Esophagus squamous epithelium (tissue), 5 donors: ENCODE data around the gene CISD3. TPM values are rescaled to one million over a fixed set of nuclear protein-coding genes. Genes with fewer than 3 reads are reported as not detected.

Source experiments
- DNase-seq: peaks from one replicate; lab custom pipeline; 2025; lab: John Stamatoyannopoulos, UW
- H3K27ac ChIP-seq, 4 donors: fragments of 200-600 bp; sonication (generic); one replicate each; pipeline ENCODE4 v1.5.1; 2016 to 2019; ENCODE audit warnings: mild to moderate bottlenecking in 1 of 4
- H3K27me3 ChIP-seq, 4 donors: fragments of 200-600 bp; sonication (generic); 1 replicate in 3 of 4; 2 replicates in 1 of 4; pipeline versions ENCODE4 v1.5.1 to v1.6.0; 2017 to 2021; ENCODE audit warnings: antibody characterized with exemption in 1 of 4
- H3K36me3 ChIP-seq, 3 donors: fragments of 200-600 bp; sonication (generic); one replicate each; pipeline ENCODE4 v1.5.1; 2016 to 2019
- H3K4me1 ChIP-seq, 3 donors: fragments of 200-600 bp; sonication (generic); one replicate each; pipeline ENCODE4 v1.5.1; 2017 to 2019
- H3K4me3 ChIP-seq, 4 donors: fragments of 200-600 bp; sonication (generic); 1 replicate in 3 of 4; 2 replicates in 1 of 4; pipeline ENCODE4 v1.5.1; 2016 to 2019; ENCODE audit warnings: mild to moderate bottlenecking in 2 of 4, moderate library complexity in 1 of 4
- H3K9me3 ChIP-seq, 3 donors: fragments of 200-600 bp; sonication (generic); one replicate each; pipeline ENCODE4 v1.5.1; 2016 to 2019
- POLR2A ChIP-seq, 4 donors: fragments of 450-650 bp; IDR thresholded peaks; one replicate each; pipeline ENCODE4 v1.6.1; 2017; ENCODE audit warnings: antibody characterized with exemption in 4 of 4, mild to moderate bottlenecking in 4 of 4, moderate library complexity in 3 of 4
- WGBS, 2 donors: methylation state at CpG; one replicate each; pipeline ENCODE4 v1.1.5; 2018; 5-methylcytosine and 5-hydroxymethylcytosine counted together
- intact Hi-C: fragments of 100-400 bp; cut with DNase I; formaldehyde crosslinking; loops from one replicate; pipeline ENCODE4 v1.15.0; 2022
- total RNA-seq, 4 donors: library from RNA; depleted of rRNA; stranded (reverse); fragments of >200 nt; gene quantifications; one replicate each; pipeline ENCODE4 v1.1.0, GENCODE V29; 2016
- TF ChIP-seq, protein P1 (sequence below), 6 experiments: fragments of 450-650 bp in 4 of 6; fragments of 200-600 bp in 2 of 6; sonication (generic) in 2 of 6; IDR thresholded peaks; one replicate each; pipeline ENCODE4 v1.5.1; 2016 to 2019; ENCODE audit warnings: antibody characterized with exemption in 6 of 6, mild to moderate bottlenecking in 4 of 6, moderate library complexity in 4 of 6
- donor health status: DM: yes; HTN: yes; CAD: no.

The CISD3 gene
- total RNA-seq, 4 donors from 2014 or later: 4.9 to 8.3 (median 7.8) TPM

GRCh38 chr17:38731526-38732294, 1.6 kb downstream of the CISD3 start:
- WGBS, 2 donors: 65 to 78% methylated on average over 5 to 8 of the region's 8 CpGs
- H3K4me1 ChIP-seq: peaks cover 19 to 83% (median 24%) of the 10 kb centered on the region in 3 donors
- no peak for DNase-seq
- TF ChIP-seq, protein P1, sequence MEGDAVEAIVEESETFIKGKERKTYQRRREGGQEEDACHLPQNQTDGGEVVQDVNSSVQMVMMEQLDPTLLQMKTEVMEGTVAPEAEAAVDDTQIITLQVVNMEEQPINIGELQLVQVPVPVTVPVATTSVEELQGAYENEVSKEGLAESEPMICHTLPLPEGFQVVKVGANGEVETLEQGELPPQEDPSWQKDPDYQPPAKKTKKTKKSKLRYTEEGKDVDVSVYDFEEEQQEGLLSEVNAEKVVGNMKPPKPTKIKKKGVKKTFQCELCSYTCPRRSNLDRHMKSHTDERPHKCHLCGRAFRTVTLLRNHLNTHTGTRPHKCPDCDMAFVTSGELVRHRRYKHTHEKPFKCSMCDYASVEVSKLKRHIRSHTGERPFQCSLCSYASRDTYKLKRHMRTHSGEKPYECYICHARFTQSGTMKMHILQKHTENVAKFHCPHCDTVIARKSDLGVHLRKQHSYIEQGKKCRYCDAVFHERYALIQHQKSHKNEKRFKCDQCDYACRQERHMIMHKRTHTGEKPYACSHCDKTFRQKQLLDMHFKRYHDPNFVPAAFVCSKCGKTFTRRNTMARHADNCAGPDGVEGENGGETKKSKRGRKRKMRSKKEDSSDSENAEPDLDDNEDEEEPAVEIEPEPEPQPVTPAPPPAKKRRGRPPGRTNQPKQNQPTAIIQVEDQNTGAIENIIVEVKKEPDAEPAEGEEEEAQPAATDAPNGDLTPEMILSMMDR (IDR thresholded peaks at IDR 0.05): no peak
- no peak for TF ChIP-seq POLR2A (IDR thresholded peaks at IDR 0.05)
- peak overlapping the region; percentile 79 to 94 (median 90) for H3K27ac ChIP-seq
- peaks cover 7 to 43% (median 8%) of the 10 kb centered on the region in 3 donors for H3K36me3 ChIP-seq
- intact Hi-C loops: no loop called here
- no peaks in the 10 kb centered on the region for H3K9me3 ChIP-seq
- H3K4me3 ChIP-seq: peak overlapping the region in 3 of 4 donors; percentile 78 to 93 (median 83)
- no peaks in the 10 kb centered on the region for H3K27me3 ChIP-seq

- 34 to 54% methylated on average over 4 of the region's 7 CpGs for WGBS, 2 donors
- H3K27me3 ChIP-seq: no peaks in the 10 kb centered on the region
- DNase-seq: no peak
- TF ChIP-seq, protein P1 (IDR thresholded peaks at IDR 0.05): no peak
- TF ChIP-seq POLR2A (IDR thresholded peaks at IDR 0.05): no peak
- intact Hi-C loops: no loop called here
- H3K27ac ChIP-seq: peak overlapping the region in 2 of 4 donors; percentile 87 to 93
- H3K36me3 ChIP-seq: peaks cover 7 to 51% (median 8%) of the 10 kb centered on the region in 3 donors
- no peak overlapping the region for H3K4me3 ChIP-seq
- H3K9me3 ChIP-seq: no peaks in the 10 kb centered on the region
- peaks cover 19 to 77% (median 24%) of the 10 kb centered on the region in 3 donors for H3K4me1 ChIP-seq
Measured at GRCh38 chr17:38732376-38733281, 2.5 kb downstream of the CISD3 start.

- no peak for DNase-seq
- no peak overlapping the region for H3K4me3 ChIP-seq
- H3K27ac ChIP-seq: peak overlapping the region in 1 of 4 donors; percentile 93
- TF ChIP-seq, protein P1 (IDR thresholded peaks at IDR 0.05): no peak
- no peak for TF ChIP-seq POLR2A (IDR thresholded peaks at IDR 0.05)
- 80 to 85% methylated on average over 3 to 8 of the region's 9 CpGs for WGBS, 2 donors
- H3K36me3 ChIP-seq: peaks cover 7 to 59% (median 9%) of the 10 kb centered on the region in 3 donors
- no peaks in the 10 kb centered on the region for H3K9me3 ChIP-seq
- H3K27me3 ChIP-seq: no peaks in the 10 kb centered on the region
- intact Hi-C loops: no loop called here
- H3K4me1 ChIP-seq: peaks cover 19 to 69% (median 23%) of the 10 kb centered on the region in 3 donors
Measured at GRCh38 chr17:38733282-38733981, 3.3 kb downstream of the CISD3 start.

DNA sequence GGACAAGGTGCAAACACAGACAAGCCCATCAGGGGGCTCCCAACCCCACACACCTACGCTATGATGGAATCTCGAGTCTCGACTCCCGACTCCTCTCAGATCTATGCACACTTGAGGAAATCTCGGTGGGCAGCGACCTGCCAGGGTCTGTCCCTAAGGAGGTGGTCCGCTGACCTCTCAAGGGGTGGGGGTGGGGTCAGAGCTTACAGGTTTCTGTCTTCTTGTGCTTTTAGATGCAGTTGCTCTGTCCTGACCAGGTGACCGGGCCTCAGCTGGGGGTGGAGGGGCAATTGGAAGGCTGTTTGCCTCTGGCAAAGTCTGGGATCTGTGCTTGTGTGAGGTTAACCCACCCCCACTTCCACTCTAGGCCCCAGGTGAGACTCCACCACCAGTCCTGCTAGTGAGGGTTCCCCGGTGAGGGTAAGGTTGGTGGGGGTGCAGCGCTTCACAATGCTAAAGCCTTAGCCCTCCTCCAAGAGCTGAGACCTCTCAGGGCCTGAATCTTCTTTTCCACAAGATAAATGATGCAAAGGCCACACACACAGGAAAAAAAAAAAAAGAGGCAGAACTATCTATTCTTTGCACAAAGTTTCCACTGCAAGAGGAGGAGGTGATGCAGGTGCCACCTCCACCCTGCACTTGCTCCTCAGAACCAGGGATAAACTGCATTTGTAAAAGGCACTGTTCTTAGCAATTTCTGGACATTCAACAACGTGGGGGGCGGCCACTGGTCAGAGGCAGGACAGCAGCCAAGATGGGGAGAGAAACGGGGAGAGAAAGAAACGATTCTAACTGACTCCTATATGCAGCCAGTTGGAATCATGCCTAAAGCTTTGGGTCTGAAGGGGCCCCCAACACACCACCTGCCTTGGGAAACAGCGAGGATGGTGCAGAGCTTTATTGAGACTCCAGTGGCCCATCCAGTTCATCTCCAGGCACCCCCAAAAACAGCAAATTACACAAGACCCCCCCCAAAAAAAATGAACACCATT, 4.1 kb downstream of the CISD3 start:
- H3K4me3 ChIP-seq: no peak overlapping the region
- intact Hi-C loops: loop anchor here (2.0 kb wide), 1 partner anchor 57 kb away; no protein-coding TSS in a partner anchor
- 53 to 61% methylated on average over 9 to 15 of the region's 15 CpGs for WGBS, 2 donors
- no peak overlapping the region for H3K27ac ChIP-seq
- no peaks in the 10 kb centered on the region for H3K27me3 ChIP-seq
- H3K36me3 ChIP-seq: peaks cover 7 to 68% (median 18%) of the 10 kb centered on the region in 3 donors
- H3K4me1 ChIP-seq: peaks cover 15 to 61% (median 16%) of the 10 kb centered on the region in 3 donors
- DNase-seq: no peak
- TF ChIP-seq, protein P1 (IDR thresholded peaks at IDR 0.05): no peak
- no peak for TF ChIP-seq POLR2A (IDR thresholded peaks at IDR 0.05)
- no peaks in the 10 kb centered on the region for H3K9me3 ChIP-seq
